Activated CD4-positive, alpha-beta T cell treated with anti-CD3 and anti-CD28 coated beads, Interleukin-2, amount 10 ng/mL, durations not matched to agents 7 days and 5 days (primary cell): Measurements from ENCODE around the gene N4BP2. TPM values are rescaled to one million over a fixed set of nuclear protein-coding genes. Genes with fewer than 3 reads are reported as not detected.

Source experiments
- CTCF ChIA-PET: fragments of 350-600 bp; sonication (Branson Sonifier 250); formaldehyde crosslinking; loops from one replicate; lab custom pipeline; 2021; ENCODE audit warnings: antibody characterized with exemption; lab: Charles Lee
- POLR2A ChIA-PET: fragments of 350-600 bp; sonication (Branson Sonifier 250); formaldehyde crosslinking; loops from one replicate; lab custom pipeline; 2021; ENCODE audit warnings: antibody characterized with exemption; lab: Charles Lee
- DNase-seq: peaks from one replicate; pipeline ENCODE4 v3.0.0-alpha.2; 2020
- H3K27ac Mint-ChIP-seq: one replicate; pipeline ENCODE4 v1.8.0; 2021; ENCODE audit warnings: mild to moderate bottlenecking, moderate library complexity, mixed read lengths
- H3K27me3 Mint-ChIP-seq: one replicate; pipeline ENCODE4 v1.8.0; 2021; ENCODE audit warnings: mixed read lengths
- H3K36me3 Mint-ChIP-seq: one replicate; pipeline ENCODE4 v1.8.0; 2021; ENCODE audit warnings: low read depth, mixed read lengths
- H3K4me1 Mint-ChIP-seq: one replicate; pipeline ENCODE4 v1.8.0; 2021; ENCODE audit warnings: mixed read lengths
- H3K4me3 Mint-ChIP-seq: one replicate; pipeline ENCODE4 v1.8.0; 2021; ENCODE audit warnings: mild to moderate bottlenecking, moderate library complexity, mixed read lengths
- H3K9me3 Mint-ChIP-seq: one replicate; pipeline ENCODE4 v1.8.0; 2021; ENCODE audit warnings: mixed read lengths
- total RNA-seq, 2 experiments: library from RNA; stranded (reverse); gene quantifications; one replicate each; pipeline ENCODE4 v1.2.3, GENCODE V29; 2021

N4BP2 gene
- total RNA-seq, 2 experiments from 2014 or later: 32.2 to 39.2 TPM

GRCh38 chr4:40196272-40196671 is 139.6 kb downstream of the N4BP2 start:
- Mint-ChIP-seq H3K27ac (peak overlapping the region; percentile 98), H3K4me1 (peaks cover 52% of the 10 kb centered on the region), H3K36me3 (peaks cover 48% of the 10 kb centered on the region), H3K4me3 (peak overlapping the region; percentile 94), H3K27me3 (no peaks in the 10 kb centered on the region), H3K9me3 (peaks cover 3% of the 10 kb centered on the region)
- ChIA-PET CTCF (interaction anchor here (0.7 to 4.5 kb wide), 7 partner anchors 9 to 139 kb away, joined by 4 to 17 read pairs (median 5); partner anchors contain the start of gene N4BP2), POLR2A (interaction anchor here (0.6 to 1.3 kb wide), 7 partner anchors 8 to 136 kb away, joined by 3 to 7 read pairs (median 4); no protein-coding TSS in a partner anchor)
- DNase-seq: no peak

GRCh38 chr4:40196724-40197281 is 140.2 kb downstream of the N4BP2 start, which contains the start of gene RHOH:
Gene RHOH (plus strand): TSS chr4:40197031. CDS start chr4:40243387, 46,356 bp downstream.
- Mint-ChIP-seq H3K9me3 (peaks cover 3% of the 10 kb centered on the region), H3K36me3 (peaks cover 52% of the 10 kb centered on the region), H3K4me1 (peaks cover 48% of the 10 kb centered on the region), H3K4me3 (peak within 1 kb of the TSS; percentile 94), H3K27me3 (no peaks in the 10 kb centered on the region), H3K27ac (peak within 1 kb of the TSS; percentile 98)
- POLR2A ChIA-PET: interaction anchor here (0.6 to 1.3 kb wide), 7 partner anchors 8 to 137 kb away, joined by 3 to 7 read pairs (median 4); no protein-coding TSS in a partner anchor
- CTCF ChIA-PET: interaction anchor here (0.7 to 4.5 kb wide), 7 partner anchors 8 to 140 kb away, joined by 3 to 17 read pairs (median 5); partner anchors contain the start of gene N4BP2
- peak; percentile 80 for DNase-seq

- H3K27ac Mint-ChIP-seq: peak overlapping the region; percentile 98
- H3K27me3 Mint-ChIP-seq: no peaks in the 10 kb centered on the region
- peak overlapping the region; percentile 94 for H3K4me3 Mint-ChIP-seq
- ChIA-PET POLR2A (interaction anchor here (0.5 to 1.1 kb wide), 2 partner anchors 10 to 113 kb away, joined by 3 to 5 read pairs; no protein-coding TSS in a partner anchor), CTCF (interaction anchor here (0.5 to 4.5 kb wide), 6 partner anchors 14 to 161 kb away, joined by 3 to 17 read pairs (median 3); no protein-coding TSS in a partner anchor)
- peaks cover 41% of the 10 kb centered on the region for H3K4me1 Mint-ChIP-seq
- DNase-seq: no peak
- H3K9me3 Mint-ChIP-seq: peaks cover 3% of the 10 kb centered on the region
- peaks cover 63% of the 10 kb centered on the region for H3K36me3 Mint-ChIP-seq
These were observed 141.4 kb downstream of the N4BP2 start for GRCh38 chr4:40197879-40198689.

- Mint-ChIP-seq H3K4me3 (peak overlapping the region; percentile 94), H3K27me3 (no peaks in the 10 kb centered on the region), H3K4me1 (peaks cover 41% of the 10 kb centered on the region), H3K9me3 (peaks cover 3% of the 10 kb centered on the region), H3K27ac (peak overlapping the region; percentile 98), H3K36me3 (peaks cover 69% of the 10 kb centered on the region)
- peak; percentile 49 for DNase-seq
- CTCF ChIA-PET: interaction anchor here (0.7 to 4.5 kb wide), 8 partner anchors 8 to 143 kb away, joined by 3 to 17 read pairs (median 6); no protein-coding TSS in a partner anchor
- POLR2A ChIA-PET: interaction anchor here (0.8 to 1.7 kb wide), 4 partner anchors 9 to 143 kb away, joined by 3 to 12 read pairs (median 4); no protein-coding TSS in a partner anchor
These were observed 142.6 kb downstream of the N4BP2 start for GRCh38 chr4:40199179-40199670.

- H3K27ac Mint-ChIP-seq: peak overlapping the region; percentile 98
- H3K4me1 Mint-ChIP-seq: peaks cover 42% of the 10 kb centered on the region
- H3K4me3 Mint-ChIP-seq: peak overlapping the region; percentile 94
- no peaks in the 10 kb centered on the region for H3K27me3 Mint-ChIP-seq
- H3K36me3 Mint-ChIP-seq: peaks cover 78% of the 10 kb centered on the region
- CTCF ChIA-PET: interaction anchor here (0.6 to 4.5 kb wide), 11 partner anchors 9 to 502 kb away, joined by 3 to 17 read pairs (median 5); partner anchors contain the start of gene UBE2K
- POLR2A ChIA-PET: interaction anchor here (0.9 to 1.7 kb wide), 7 partner anchors 8 to 144 kb away, joined by 3 to 12 read pairs (median 5); partner anchors contain the start of gene N4BP2
- peaks cover 3% of the 10 kb centered on the region for H3K9me3 Mint-ChIP-seq
- DNase-seq: peak; percentile 85
These were observed 143.6 kb downstream of the N4BP2 start for GRCh38 chr4:40199999-40200874.

- H3K27me3 Mint-ChIP-seq: no peaks in the 10 kb centered on the region
- peak overlapping the region; percentile 94 for H3K4me3 Mint-ChIP-seq
- no peaks in the 10 kb centered on the region for H3K9me3 Mint-ChIP-seq
- DNase-seq: no peak
- H3K36me3 Mint-ChIP-seq: peaks cover 84% of the 10 kb centered on the region
- H3K4me1 Mint-ChIP-seq: peaks cover 42% of the 10 kb centered on the region
- ChIA-PET POLR2A (interaction anchor here (0.6 to 1.7 kb wide), 3 partner anchors 9 to 116 kb away, joined by 4 to 12 read pairs (median 4); no protein-coding TSS in a partner anchor), CTCF (interaction anchor here (0.5 to 4.5 kb wide), 8 partner anchors 10 to 503 kb away, joined by 3 to 17 read pairs (median 4); partner anchors contain the start of gene UBE2K)
- peak overlapping the region; percentile 98 for H3K27ac Mint-ChIP-seq
These were observed 144.5 kb downstream of the N4BP2 start for GRCh38 chr4:40200875-40201801.

- POLR2A ChIA-PET: interaction anchor here (0.5 to 0.7 kb wide), 3 partner anchors 77 to 118 kb away, joined by 3 to 4 read pairs (median 3); no protein-coding TSS in a partner anchor
- Mint-ChIP-seq H3K27ac (peak overlapping the region; percentile 98), H3K9me3 (no peaks in the 10 kb centered on the region), H3K4me1 (peaks cover 43% of the 10 kb centered on the region), H3K27me3 (no peaks in the 10 kb centered on the region), H3K36me3 (peaks cover 87% of the 10 kb centered on the region), H3K4me3 (peak overlapping the region; percentile 94)
- no peak for DNase-seq
- CTCF ChIA-PET: interaction anchor here (0.5 to 1.3 kb wide), 4 partner anchors 8 to 115 kb away, joined by 3 to 4 read pairs (median 3); no protein-coding TSS in a partner anchor
These were observed 145.2 kb downstream of the N4BP2 start for GRCh38 chr4:40201898-40202297.

- Mint-ChIP-seq H3K4me1 (peaks cover 48% of the 10 kb centered on the region), H3K27ac (peak overlapping the region; percentile 98), H3K4me3 (peak overlapping the region; percentile 94), H3K9me3 (no peaks in the 10 kb centered on the region), H3K27me3 (no peaks in the 10 kb centered on the region), H3K36me3 (peaks cover 90% of the 10 kb centered on the region)
- CTCF ChIA-PET: interaction anchor here (0.9 to 1.3 kb wide), 4 partner anchors 9 to 114 kb away, joined by 3 to 4 read pairs (median 4); no protein-coding TSS in a partner anchor
- DNase-seq: no peak
- POLR2A ChIA-PET: interaction anchor here (0.5 to 0.7 kb wide), 3 partner anchors 26 to 117 kb away, joined by 3 read pairs; no protein-coding TSS in a partner anchor
These were observed 145.8 kb downstream of the N4BP2 start for GRCh38 chr4:40202474-40202873.

- no peak for DNase-seq
- no peaks in the 10 kb centered on the region for H3K9me3 Mint-ChIP-seq
- peak overlapping the region; percentile 98 for H3K27ac Mint-ChIP-seq
- peak overlapping the region; percentile 94 for H3K4me3 Mint-ChIP-seq
- ChIA-PET CTCF (interaction anchor here (0.6 to 1.8 kb wide), 16 partner anchors 8 to 153 kb away, joined by 3 to 10 read pairs (median 4); partner anchors contain the start of gene RHOH), POLR2A (interaction anchor here (0.6 to 1.5 kb wide), 5 partner anchors 8 to 226 kb away, joined by 3 to 7 read pairs (median 4); no protein-coding TSS in a partner anchor)
- peaks cover 81% of the 10 kb centered on the region for H3K36me3 Mint-ChIP-seq
- peaks cover 64% of the 10 kb centered on the region for H3K4me1 Mint-ChIP-seq
- no peaks in the 10 kb centered on the region for H3K27me3 Mint-ChIP-seq
These were observed 148.0 kb downstream of the N4BP2 start for GRCh38 chr4:40204507-40205258.
